ENCODE results near the gene GALNT9.

GALNT9 gene

DNA sequence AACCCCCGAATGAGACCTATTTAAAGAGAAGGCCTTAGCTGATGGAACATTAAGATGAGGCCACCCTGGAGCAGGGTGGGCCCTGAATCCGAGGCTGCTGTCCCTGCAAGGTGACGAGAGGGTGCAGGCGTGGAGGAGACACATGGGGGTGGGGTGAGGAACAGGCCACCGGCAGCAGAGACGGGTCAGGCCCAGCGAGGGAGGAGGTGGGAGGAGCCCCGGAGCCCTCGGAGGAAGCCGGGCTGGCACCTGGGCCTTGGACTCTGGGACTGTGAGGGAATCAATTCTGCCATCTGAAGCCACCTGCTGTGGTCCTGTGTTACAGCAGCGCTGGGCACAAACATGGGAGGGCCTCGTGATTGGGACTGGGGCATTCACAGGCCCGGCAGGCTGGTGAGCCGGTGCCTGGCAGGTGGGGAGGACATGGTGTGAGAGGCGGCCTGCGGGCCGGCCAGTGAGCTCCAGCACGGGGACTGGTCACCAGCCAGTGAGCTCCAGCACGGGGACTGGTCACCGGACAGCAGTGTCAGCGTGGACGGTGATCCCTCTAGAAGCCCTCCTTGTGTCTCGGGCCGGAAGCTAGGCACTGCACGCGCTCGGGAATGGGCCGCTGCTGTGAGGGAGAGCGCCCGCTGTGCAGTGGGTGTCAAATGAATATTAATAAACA lies 138.4 kb downstream of the GALNT9 start:
- Histone ChIP-seq H3K27ac (ENCODE audit: poor library complexity, severe bottlenecking) (no peak overlapping the region), H3K36me3 (ENCODE audit: low read depth) (no peaks in the 10 kb centered on the region), H3K9me3 (ENCODE audit: severe bottlenecking) (peaks cover 5% of the 10 kb centered on the region), H3K4me1 (ENCODE audit: insufficient read depth, poor library complexity, severe bottlenecking) (no peaks in the 10 kb centered on the region), H3K4me3 (ENCODE audit: severe bottlenecking) (no peak overlapping the region), H3K27me3 (ENCODE audit: insufficient read depth, poor library complexity, severe bottlenecking) (peaks cover 9% of the 10 kb centered on the region)
- TF ChIP-seq, protein P1, sequence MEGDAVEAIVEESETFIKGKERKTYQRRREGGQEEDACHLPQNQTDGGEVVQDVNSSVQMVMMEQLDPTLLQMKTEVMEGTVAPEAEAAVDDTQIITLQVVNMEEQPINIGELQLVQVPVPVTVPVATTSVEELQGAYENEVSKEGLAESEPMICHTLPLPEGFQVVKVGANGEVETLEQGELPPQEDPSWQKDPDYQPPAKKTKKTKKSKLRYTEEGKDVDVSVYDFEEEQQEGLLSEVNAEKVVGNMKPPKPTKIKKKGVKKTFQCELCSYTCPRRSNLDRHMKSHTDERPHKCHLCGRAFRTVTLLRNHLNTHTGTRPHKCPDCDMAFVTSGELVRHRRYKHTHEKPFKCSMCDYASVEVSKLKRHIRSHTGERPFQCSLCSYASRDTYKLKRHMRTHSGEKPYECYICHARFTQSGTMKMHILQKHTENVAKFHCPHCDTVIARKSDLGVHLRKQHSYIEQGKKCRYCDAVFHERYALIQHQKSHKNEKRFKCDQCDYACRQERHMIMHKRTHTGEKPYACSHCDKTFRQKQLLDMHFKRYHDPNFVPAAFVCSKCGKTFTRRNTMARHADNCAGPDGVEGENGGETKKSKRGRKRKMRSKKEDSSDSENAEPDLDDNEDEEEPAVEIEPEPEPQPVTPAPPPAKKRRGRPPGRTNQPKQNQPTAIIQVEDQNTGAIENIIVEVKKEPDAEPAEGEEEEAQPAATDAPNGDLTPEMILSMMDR (IDR thresholded peaks at IDR 0.05; ENCODE audit: poor library complexity, severe bottlenecking) = no peak
- DNase-seq (ENCODE audit: low spot score) (no peak), ATAC-seq (ENCODE audit: low read depth) (no peak)

DNA sequence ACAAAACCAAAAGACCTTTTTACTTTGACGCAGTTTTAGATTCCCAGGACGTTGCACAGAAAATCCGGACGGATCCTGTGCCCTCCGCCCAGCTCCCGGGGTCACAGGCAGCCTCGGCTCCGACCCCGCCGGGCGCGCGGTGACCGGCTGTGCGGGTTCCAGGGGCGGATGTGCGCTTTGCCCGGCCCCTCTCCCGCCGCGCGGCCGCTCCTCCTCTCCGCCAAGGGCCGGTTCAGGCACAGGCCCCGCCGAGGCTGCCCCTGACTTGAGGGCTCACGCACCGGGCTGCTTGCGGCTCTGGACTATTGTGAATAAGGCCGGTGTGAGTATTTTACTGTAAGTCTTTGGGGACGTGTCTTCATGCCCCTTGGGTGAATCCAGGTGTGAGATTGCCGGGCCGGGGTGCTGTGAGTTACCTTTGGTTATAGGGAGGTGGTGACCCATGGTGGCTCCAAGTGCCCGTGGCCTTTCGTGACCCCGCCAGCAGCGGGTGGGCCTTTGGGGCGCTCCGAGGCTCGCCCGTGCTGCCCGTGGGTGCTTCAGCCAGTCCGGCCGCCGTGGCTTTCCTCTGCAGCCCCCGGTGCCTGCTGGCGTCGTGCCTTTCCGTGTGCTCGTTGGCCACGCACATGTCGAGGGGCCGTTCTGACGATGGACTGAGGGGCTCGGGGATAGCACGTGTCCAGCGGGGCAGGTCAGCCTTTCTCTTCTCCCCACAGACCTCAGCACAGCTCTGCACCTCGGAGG lies 139.2 kb downstream of the GALNT9 start:
- Histone ChIP-seq H3K27ac (ENCODE audit: poor library complexity, severe bottlenecking) (no peak overlapping the region), H3K36me3 (ENCODE audit: low read depth) (no peaks in the 10 kb centered on the region), H3K4me1 (ENCODE audit: insufficient read depth, poor library complexity, severe bottlenecking) (no peaks in the 10 kb centered on the region), H3K4me3 (ENCODE audit: severe bottlenecking) (peak overlapping the region; percentile 32), H3K9me3 (ENCODE audit: severe bottlenecking) (peaks cover 5% of the 10 kb centered on the region), H3K27me3 (ENCODE audit: insufficient read depth, poor library complexity, severe bottlenecking) (peaks cover 8% of the 10 kb centered on the region)
- DNase-seq (ENCODE audit: low spot score) = no peak
- TF ChIP-seq, protein P1 (IDR thresholded peaks at IDR 0.05; ENCODE audit: poor library complexity, severe bottlenecking) = no peak
- peak; percentile 21 for ATAC-seq (ENCODE audit: low read depth)

DNA sequence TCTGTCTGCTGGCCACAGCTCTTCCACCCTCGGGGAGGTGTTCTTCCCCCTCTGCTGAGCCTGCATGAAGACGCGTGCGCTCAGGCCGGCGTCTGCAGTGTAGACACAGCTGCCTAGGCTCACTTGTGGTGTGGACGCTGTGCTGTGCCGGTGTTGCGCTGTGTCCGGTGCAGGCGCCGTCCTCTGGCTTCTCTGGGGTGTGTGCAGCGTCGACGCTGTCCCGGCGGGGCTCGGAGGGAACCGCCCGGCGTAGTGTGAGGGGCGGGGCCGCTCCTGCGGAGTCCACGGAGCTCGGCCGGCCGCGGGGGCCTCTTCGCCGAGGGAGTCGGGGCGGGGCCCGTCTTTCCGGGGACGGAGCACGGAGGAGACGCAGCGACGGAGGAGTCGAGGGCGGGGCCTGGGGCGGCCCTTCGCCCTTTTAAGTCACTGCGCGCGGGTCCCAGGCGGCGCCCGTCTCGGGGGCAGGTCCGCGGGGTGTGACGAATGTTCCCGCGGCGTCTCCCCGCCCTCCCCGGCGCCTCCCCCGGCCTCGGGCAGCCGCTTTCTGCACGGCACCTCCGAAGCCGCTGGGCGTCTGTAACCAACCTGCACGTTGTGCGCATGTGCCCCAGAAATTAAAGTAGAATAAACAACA lies 139.9 kb downstream of the GALNT9 start:
- DNase-seq (ENCODE audit: low spot score) = peak; percentile 88
- peak overlapping the region; percentile 32 for H3K4me3 ChIP-seq (ENCODE audit: severe bottlenecking)
- TF ChIP-seq, protein P1 (IDR thresholded peaks at IDR 0.05; ENCODE audit: poor library complexity, severe bottlenecking) = no peak
- H3K4me1 ChIP-seq (ENCODE audit: insufficient read depth, poor library complexity, severe bottlenecking) = no peaks in the 10 kb centered on the region
- no peak overlapping the region for H3K27ac ChIP-seq (ENCODE audit: poor library complexity, severe bottlenecking)
- peaks cover 5% of the 10 kb centered on the region for H3K9me3 ChIP-seq (ENCODE audit: severe bottlenecking)
- H3K36me3 ChIP-seq (ENCODE audit: low read depth) = no peaks in the 10 kb centered on the region
- H3K27me3 ChIP-seq (ENCODE audit: insufficient read depth, poor library complexity, severe bottlenecking) = peaks cover 11% of the 10 kb centered on the region
- ATAC-seq (ENCODE audit: low read depth) = peak; percentile 90

DNA sequence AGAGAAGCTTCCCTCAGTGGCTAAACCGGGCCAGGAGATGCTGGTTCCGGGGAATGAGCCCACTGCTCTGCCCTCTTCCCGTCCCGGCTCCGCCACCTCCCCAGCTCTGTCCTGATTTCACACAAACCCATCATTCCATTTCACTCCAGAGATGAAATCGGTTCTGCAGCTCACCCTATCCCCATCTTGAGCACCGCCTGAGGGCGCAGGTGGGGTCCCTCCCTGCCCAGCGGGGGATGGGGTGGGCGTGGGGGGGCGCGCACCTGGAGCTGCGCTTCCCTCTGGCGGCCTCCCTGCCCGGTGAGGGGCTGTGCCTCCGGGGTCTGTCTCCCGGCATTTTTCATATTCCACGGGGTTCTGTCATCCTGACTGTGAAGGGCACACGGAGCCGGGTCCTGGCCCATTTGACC lies 140.5 kb downstream of the GALNT9 start:
- TF ChIP-seq, protein P1 (IDR thresholded peaks at IDR 0.05; ENCODE audit: poor library complexity, severe bottlenecking) = no peak
- ATAC-seq (ENCODE audit: low read depth) = no peak
- Histone ChIP-seq H3K4me3 (ENCODE audit: severe bottlenecking) (peak overlapping the region; percentile 32), H3K36me3 (ENCODE audit: low read depth) (no peaks in the 10 kb centered on the region), H3K9me3 (ENCODE audit: severe bottlenecking) (peaks cover 3% of the 10 kb centered on the region), H3K27ac (ENCODE audit: poor library complexity, severe bottlenecking) (no peak overlapping the region), H3K27me3 (ENCODE audit: insufficient read depth, poor library complexity, severe bottlenecking) (peaks cover 17% of the 10 kb centered on the region), H3K4me1 (ENCODE audit: insufficient read depth, poor library complexity, severe bottlenecking) (no peaks in the 10 kb centered on the region)
- no peak for DNase-seq (ENCODE audit: low spot score)
